ENCODE measurements around the gene SLC35E4.

DNA sequence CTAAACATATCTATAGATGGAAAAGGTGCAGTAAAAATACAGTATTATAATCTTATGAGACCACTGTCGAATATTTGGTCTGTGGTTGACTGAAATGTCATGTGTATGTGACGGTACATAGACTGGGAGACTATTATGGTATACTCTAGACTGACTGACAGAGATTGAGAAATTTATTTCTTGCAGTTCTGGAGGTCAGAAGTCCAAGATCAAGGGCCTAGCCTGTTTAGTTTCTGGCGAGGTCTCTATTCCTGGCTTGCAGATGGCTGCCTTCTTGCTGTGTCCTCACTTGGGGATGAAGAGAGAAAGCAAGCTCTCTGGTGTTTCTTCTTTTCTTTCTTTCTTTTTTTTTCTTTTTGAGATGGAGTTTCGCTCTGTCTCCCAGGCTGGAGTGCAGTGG is 51.8 kb downstream of the SLC35E4 start:
- TF ChIP-seq CTCF (IDR thresholded peaks at IDR 0.05) = no peak
- no peak for TF ChIP-seq POLR2A (IDR thresholded peaks at IDR 0.05)
